ENCODE results near the gene ZWINT.

DNA sequence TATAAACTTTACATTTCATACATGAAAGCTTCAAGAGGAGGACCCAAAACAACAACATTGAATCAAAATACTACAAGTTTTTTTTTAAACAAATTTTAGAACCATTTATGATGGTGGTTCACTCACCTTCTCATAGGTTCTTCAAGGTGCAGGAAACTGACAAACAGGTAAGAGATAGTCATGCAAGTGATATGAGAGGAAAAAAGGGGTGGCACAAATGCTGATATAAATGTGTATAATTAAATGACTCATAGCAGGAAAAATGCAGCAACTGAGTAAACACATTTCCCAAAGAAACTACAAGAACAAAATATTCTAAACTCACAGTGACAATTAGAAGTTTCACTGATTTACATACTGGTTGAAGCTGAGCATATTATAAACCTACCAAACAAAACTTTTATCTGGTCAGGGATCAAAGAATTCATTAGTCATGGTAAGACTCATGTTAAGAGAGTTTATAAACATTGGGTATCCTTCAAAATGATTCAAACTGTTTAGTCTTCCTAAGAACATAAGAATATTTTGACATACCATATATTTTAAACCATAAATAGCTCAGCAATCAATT, 14.1 kb downstream of the ZWINT start:
- TF ChIP-seq EZH2 (IDR thresholded peaks at IDR 0.05; ENCODE audit: low read length, missing control alignments), result no peak
- TF ChIP-seq, protein P1, sequence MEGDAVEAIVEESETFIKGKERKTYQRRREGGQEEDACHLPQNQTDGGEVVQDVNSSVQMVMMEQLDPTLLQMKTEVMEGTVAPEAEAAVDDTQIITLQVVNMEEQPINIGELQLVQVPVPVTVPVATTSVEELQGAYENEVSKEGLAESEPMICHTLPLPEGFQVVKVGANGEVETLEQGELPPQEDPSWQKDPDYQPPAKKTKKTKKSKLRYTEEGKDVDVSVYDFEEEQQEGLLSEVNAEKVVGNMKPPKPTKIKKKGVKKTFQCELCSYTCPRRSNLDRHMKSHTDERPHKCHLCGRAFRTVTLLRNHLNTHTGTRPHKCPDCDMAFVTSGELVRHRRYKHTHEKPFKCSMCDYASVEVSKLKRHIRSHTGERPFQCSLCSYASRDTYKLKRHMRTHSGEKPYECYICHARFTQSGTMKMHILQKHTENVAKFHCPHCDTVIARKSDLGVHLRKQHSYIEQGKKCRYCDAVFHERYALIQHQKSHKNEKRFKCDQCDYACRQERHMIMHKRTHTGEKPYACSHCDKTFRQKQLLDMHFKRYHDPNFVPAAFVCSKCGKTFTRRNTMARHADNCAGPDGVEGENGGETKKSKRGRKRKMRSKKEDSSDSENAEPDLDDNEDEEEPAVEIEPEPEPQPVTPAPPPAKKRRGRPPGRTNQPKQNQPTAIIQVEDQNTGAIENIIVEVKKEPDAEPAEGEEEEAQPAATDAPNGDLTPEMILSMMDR (conservative IDR thresholded peaks at IDR 0.05 in 1 of 2, IDR thresholded peaks at IDR 0.05 in 1 of 2; ENCODE audit: low read depth in 1 of 2, low read length in 2 of 2), result no peak
